ENCODE measurements around the gene MAD1L1. TPM values are rescaled to one million over a fixed set of nuclear protein-coding genes. Genes with fewer than 3 reads are reported as not detected.

MAD1L1 gene
- total and polyA plus RNA-seq, 2 of the 8 experiments (the other 6 are each of a cell fraction or from before 2014, with no cell fraction given), result 40.4 to 44.6 TPM

DNA sequence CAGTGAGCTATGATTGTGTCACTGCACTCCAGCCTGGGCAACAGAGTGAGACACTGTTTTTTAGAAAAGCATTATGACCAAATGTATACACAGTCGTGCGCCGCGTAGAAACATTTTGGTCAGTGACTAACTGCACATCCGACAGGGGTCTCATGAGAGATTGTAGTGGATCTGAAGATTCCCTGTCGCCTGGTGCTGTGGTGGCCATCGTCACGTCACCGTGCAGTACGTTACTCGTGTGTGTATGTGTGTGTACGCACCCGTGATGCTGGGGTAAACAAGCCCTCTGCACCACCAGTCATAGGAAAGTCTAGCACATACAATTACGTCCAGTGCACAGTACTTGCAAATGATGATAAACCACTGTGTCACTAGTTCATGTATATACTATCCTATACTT lies 453.3 kb downstream of the MAD1L1 start (continued):
- TF ChIP-seq, protein P1, sequence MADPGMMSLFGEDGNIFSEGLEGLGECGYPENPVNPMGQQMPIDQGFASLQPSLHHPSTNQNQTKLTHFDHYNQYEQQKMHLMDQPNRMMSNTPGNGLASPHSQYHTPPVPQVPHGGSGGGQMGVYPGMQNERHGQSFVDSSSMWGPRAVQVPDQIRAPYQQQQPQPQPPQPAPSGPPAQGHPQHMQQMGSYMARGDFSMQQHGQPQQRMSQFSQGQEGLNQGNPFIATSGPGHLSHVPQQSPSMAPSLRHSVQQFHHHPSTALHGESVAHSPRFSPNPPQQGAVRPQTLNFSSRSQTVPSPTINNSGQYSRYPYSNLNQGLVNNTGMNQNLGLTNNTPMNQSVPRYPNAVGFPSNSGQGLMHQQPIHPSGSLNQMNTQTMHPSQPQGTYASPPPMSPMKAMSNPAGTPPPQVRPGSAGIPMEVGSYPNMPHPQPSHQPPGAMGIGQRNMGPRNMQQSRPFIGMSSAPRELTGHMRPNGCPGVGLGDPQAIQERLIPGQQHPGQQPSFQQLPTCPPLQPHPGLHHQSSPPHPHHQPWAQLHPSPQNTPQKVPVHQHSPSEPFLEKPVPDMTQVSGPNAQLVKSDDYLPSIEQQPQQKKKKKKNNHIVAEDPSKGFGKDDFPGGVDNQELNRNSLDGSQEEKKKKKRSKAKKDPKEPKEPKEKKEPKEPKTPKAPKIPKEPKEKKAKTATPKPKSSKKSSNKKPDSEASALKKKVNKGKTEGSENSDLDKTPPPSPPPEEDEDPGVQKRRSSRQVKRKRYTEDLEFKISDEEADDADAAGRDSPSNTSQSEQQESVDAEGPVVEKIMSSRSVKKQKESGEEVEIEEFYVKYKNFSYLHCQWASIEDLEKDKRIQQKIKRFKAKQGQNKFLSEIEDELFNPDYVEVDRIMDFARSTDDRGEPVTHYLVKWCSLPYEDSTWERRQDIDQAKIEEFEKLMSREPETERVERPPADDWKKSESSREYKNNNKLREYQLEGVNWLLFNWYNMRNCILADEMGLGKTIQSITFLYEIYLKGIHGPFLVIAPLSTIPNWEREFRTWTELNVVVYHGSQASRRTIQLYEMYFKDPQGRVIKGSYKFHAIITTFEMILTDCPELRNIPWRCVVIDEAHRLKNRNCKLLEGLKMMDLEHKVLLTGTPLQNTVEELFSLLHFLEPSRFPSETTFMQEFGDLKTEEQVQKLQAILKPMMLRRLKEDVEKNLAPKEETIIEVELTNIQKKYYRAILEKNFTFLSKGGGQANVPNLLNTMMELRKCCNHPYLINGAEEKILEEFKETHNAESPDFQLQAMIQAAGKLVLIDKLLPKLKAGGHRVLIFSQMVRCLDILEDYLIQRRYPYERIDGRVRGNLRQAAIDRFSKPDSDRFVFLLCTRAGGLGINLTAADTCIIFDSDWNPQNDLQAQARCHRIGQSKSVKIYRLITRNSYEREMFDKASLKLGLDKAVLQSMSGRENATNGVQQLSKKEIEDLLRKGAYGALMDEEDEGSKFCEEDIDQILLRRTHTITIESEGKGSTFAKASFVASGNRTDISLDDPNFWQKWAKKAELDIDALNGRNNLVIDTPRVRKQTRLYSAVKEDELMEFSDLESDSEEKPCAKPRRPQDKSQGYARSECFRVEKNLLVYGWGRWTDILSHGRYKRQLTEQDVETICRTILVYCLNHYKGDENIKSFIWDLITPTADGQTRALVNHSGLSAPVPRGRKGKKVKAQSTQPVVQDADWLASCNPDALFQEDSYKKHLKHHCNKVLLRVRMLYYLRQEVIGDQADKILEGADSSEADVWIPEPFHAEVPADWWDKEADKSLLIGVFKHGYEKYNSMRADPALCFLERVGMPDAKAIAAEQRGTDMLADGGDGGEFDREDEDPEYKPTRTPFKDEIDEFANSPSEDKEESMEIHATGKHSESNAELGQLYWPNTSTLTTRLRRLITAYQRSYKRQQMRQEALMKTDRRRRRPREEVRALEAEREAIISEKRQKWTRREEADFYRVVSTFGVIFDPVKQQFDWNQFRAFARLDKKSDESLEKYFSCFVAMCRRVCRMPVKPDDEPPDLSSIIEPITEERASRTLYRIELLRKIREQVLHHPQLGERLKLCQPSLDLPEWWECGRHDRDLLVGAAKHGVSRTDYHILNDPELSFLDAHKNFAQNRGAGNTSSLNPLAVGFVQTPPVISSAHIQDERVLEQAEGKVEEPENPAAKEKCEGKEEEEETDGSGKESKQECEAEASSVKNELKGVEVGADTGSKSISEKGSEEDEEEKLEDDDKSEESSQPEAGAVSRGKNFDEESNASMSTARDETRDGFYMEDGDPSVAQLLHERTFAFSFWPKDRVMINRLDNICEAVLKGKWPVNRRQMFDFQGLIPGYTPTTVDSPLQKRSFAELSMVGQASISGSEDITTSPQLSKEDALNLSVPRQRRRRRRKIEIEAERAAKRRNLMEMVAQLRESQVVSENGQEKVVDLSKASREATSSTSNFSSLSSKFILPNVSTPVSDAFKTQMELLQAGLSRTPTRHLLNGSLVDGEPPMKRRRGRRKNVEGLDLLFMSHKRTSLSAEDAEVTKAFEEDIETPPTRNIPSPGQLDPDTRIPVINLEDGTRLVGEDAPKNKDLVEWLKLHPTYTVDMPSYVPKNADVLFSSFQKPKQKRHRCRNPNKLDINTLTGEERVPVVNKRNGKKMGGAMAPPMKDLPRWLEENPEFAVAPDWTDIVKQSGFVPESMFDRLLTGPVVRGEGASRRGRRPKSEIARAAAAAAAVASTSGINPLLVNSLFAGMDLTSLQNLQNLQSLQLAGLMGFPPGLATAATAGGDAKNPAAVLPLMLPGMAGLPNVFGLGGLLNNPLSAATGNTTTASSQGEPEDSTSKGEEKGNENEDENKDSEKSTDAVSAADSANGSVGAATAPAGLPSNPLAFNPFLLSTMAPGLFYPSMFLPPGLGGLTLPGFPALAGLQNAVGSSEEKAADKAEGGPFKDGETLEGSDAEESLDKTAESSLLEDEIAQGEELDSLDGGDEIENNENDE (IDR thresholded peaks at IDR 0.05; ENCODE audit: insufficient replicate concordance, low read length), result no peak
- TF ChIP-seq YY1 (IDR thresholded peaks at IDR 0.05; ENCODE audit: low read depth, low read length), result no peak
- no peak for TF ChIP-seq GABPA (IDR thresholded peaks at IDR 0.05; ENCODE audit: borderline replicate concordance, insufficient read depth, low read length)
- TF ChIP-seq HDAC6 (IDR thresholded peaks at IDR 0.05; ENCODE audit: low read depth, low read length), result no peak
- TF ChIP-seq SP1 (IDR thresholded peaks at IDR 0.05; ENCODE audit: low read depth, low read length), result no peak
